GM21360 (cell line): ENCODE results near the gene GTPBP6.
"Not testable (repeated sequence)": the region's sequence is repeated elsewhere in the genome, so short reads cannot be mapped to it uniquely, and the experiment has no call there.

ENCODE experiments used
- ATAC-seq: cut with Tn5 transposase; IDR thresholded peaks from one replicate; pipeline ENCODE4 v1.9.1; 2021; ENCODE audit warnings: mild to moderate bottlenecking, moderate library complexity; ENCODE audit not compliant: unreplicated experiment

GTPBP6 gene

DNA sequence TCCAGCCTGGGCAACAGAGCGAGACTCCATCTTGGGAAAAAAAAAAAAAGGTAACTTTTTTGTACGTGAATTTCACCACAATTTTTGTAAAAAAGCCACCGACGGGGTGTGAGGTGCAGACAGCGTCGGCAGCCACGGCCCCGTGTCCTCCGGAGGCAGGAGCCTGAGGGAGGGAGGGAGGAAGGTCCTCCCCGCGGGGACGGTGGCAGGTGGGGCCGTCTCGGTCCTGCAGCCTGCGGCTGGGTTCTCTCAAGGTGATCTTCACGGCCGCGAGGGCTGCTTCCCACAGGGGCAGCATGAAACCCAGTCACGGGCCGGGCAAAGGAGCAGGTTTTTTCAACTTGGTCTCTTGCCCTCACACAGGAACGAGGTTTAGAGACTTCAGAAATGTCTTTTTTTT lies 23.5 kb downstream of the GTPBP6 start:
- ATAC-seq: no peak

DNA sequence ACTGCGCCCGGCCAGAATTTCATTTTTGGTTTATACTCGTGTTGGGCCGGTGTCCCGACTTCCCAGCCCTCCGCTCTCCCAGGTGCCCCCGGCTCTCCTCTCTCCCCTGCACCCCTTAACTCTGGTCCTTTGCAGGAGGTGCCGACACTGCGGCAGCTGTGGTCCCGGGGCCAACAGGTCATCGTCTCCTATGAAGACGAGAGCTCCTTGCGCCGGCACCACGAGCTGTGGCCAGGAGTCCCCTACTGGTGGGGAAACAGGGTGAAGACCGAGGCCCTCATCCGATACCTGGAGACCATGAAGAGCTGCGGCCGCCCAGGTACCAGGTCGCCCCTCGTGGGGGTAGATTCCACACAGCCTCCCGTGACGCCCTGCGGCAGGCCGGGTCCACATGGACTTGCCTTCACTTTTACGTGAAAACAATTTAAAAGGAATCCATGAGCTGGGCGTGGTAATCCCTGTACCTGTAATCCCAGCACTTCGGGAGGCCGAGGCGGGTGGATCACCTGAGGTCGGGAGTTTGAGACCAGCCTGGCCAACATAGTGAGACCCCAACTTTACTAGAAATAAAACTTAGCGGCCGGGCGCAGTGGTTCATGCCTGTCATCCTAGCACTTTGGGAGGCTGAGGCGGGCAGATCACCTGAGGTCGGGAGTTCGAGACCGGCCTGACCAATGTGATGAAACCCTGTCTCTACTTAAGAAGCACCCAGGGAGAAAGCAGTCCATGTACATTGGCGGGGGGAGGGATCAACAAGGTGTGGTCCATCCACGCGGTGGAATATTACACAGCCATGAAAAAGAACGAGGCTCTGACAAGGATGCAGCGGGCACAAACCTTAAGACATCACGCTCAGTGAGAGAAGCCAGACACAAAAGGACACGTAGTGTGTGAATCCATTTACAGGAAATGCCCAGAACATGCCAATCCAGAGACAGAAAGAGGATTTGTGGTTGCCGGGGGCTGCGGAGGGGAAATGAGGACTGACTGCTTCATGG lies 25.4 kb downstream of the GTPBP6 start:
- ATAC-seq: no peak

DNA sequence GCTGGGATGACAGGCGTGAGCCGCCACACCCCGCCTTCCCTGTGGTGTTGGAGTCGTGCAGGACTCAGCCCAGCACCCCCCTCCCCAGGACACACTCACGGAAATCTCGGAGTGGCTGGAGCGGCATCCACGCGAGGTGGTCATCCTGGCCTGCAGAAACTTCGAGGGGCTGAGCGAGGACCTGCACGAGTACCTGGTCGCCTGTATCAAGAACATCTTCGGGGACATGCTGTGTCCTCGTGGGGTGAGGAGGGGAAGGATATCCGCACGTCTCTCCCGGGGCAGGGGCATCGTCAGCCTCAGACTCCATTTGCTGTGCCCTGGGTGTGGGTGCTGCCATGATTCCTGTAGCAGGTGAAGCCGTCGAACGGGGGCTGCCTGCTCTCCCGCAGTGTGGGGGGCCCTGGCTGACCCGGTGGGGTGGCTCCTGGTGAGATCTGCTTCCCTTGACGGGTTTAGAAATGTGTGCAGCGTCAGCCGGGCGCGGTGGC lies 27.1 kb downstream of the GTPBP6 start:
- ATAC-seq: no peak

DNA sequence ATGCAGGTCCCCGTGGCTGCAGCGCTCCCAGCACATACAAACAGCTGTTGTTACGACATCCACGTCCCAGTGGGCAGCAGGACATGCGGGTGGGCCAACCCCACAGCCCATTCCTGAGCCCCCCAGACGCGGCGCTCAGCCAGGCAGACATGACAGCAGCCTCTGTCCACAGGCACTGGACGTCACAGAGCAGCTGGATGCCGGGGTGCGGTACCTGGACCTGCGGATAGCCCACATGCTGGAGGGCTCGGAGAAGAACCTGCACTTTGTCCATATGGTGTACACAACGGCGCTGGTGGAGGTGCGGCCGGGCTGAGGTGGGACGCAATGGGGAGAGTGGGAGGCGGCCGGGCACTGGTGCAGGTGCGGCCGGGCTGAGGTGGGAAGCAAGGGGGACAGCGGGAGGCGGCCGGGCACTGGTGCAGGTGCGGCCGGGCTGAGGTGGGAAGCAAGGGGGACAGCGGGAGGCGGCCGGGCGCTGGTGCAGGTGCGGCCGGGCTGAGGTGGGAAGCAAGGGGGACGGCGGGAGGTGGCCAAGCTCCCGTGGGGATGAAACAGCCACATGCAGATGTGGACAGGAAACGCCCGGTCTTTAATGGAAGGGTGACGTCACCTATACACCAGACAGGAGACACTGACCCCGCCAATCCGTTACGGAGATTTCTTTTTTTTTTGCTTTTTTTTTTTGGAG lies 28.0 kb downstream of the GTPBP6 start:
- no peak for ATAC-seq

DNA sequence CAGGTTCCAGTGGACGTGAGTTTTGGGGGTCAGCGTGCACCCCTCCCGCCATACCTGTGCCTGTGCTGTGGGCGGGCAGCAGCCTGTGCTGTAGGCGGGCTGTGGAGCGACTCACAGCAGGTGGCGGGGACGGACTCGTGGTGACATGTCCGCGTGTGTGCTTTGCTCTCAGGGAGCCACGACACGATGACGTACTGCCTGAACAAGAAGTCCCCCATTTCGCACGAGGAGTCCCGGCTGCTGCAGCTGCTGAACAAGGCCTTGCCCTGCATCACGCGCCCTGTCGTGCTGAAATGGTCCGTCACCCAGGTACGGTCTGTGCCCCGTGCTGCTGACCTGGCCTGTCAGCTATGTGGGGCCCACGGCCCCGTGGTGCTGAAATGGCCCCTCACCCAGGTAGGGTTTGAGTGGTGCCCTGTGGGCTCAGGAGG lies 30.0 kb downstream of the GTPBP6 start:
- no peak for ATAC-seq

DNA sequence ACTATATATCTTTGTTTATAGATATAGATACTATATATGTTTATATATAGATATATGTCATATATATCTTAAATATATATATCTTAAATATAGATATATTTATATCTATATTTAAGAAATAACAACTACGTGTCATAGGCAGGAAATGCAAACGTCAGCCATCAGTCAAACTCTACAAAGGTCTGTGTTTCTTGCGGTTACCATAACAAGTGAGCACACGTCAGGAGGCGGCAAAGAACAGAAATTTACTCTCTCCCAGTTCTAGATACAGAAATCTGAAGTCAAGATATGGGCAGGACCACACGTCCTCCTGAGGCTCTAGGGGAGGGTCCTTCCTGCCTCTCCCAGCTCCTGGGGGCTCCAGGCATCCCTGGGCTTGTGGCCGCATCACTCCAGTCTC lies 30.9 kb downstream of the GTPBP6 start:
- no peak for ATAC-seq

DNA sequence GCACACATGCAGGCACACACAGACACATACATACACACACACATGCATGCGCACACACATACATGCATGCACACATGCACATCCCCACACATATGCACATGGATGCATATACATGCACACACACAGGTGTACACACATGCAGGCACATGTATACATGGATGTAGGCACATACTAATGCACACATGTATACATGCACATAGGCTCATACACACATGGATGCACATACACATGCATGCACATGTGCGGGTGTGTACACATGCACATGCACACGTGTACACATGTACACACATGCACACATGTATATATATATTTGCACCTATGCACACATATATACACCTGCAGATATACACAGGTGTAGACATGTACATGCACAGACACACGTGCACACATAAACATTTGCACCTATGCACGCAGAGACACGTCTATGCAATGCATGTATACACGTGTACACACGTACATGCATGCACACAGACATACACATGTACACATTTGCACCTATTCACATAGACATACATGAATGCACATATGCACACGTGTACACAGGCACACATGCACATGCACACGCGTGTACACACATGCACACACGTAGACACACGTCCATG lies 33.4 kb downstream of the GTPBP6 start:
- ATAC-seq: no peak

DNA sequence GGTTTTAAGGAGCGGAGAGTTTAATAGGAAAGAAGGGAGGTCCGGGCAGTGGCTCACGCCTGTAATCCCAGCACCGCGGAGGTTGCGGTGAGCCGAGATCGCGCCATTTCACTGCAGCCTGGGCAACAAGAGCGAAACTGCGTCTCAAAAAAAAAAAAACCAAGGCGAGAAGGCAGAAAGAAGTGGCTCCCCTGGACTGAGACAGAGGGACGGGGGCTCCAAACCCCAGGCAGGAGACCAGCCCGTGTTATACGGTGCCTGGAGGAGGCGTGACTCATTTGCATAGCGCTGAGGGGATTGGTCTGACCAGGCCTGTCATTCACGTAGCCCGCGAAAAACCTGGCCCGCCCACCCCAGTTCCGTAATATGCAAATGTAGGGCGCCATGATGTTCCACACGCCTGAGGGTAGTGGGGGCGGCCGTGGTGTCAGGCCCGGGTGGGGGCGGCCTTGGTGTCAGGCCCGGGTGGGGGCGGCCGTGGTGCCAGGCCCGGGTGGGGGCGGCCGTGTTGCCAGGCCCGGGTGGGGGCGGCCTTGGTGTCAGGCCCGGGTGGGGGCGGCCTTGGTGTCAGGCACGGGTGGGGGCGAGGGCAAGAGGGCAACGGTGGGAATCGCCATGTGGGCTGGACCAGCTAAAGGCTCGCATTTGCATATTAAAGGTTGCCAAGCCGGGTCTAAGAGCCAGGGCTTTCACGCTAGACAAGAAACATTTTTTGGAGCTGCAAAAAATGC lies 35.3 kb downstream of the GTPBP6 start:
- ATAC-seq: peak; percentile 100

DNA sequence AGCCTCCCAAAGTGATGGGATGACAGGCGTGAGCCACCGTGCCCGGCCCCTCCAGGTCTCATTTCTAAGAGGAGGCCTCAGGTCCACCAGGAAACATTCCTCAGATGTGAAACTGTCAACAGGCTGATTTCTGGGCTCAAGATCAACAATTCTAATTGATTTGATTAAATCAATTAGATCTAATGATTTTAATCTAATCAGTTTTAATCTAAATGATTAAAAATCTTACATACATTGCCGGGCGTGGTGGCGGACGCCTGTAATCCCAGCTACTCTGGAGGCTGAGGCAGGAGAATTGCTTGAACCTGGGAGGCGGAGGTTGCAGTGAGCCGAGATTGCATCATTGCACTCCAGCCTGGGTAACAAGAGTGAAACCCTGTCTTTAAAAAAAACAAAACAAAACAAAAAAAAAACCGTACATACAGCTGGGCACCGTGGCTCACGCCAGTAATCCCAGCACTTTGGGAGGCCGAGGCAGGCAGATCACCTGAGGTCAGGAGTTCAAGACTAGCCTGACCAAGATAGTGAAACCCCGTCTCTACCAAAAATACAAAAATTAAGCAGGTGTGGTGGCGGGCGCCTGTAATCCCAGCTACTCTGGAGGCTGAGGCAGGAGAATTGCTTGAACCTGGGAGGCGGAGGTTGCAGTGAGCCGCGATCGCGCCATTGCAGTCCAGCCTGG lies 36.5 kb downstream of the GTPBP6 start:
- not testable (repeated sequence) for ATAC-seq

DNA sequence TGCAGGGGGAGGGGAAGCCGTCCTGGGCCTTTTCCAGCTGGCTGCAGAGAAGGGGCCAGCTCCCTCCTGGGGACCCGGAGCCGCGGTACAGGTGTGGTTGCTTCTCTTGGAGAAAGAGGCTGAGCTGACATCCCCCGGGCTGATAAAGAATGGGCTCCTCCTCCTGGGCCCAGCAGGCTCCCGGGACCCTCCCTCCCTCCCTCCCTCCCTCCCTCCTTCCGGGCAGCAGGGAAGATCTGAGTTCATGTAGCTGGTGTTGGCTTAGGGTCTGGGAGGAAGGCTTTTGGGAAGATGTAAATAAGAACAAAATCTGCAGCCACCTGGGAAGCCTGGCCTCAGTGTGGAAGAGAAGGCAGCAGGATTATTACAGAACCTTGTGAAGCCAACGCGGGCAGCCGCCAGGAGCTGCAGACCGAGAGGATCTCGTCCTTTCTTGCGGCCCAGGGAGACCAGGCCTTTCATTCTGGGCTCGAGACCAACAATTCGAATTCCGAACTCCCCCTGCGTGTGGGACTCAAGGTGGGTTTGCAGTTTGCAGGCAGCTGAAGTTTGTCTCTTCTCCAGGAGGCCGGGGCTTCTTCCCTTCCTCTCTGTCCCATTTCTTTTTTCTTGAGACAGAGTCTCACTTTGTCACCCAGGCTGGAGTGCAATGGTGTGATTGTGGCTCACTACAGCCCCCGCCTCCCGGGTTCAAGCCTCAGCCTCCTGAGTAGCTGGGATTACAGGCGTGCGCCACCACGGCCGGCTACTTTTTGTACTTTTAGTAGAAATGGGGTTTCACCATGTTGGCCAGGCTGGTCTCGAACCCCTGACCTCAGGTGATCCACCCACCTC lies 37.2 kb downstream of the GTPBP6 start, which contains the start of gene PLCXD1:
Gene PLCXD1 (plus strand): TSS at position 216 of the 834 bp plus-strand sequence. CDS start 2,807 bp downstream, outside the sequence.
- ATAC-seq: no peak

DNA sequence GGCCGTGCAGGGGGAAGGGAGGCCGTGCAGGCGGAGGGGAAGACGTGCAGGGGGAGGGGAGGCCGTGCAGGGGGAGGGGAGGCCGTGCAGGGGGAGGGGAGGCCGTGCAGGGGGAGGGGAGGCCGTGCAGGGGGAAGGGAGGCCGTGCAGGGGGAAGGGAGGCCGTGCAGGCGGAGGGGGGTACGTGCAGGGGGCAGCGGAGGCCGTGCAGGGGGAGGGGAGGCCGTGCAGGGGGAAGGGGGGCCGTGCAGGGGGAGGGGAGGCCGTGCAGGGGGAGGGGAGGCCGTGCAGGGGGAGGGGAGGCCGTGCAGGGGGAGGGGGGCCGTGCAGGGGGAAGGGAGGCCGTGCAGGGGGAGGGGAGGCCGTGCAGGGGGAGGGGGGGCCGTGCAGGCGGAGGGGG lies 37.9 kb downstream of the GTPBP6 start:
- not testable (repeated sequence) for ATAC-seq

DNA sequence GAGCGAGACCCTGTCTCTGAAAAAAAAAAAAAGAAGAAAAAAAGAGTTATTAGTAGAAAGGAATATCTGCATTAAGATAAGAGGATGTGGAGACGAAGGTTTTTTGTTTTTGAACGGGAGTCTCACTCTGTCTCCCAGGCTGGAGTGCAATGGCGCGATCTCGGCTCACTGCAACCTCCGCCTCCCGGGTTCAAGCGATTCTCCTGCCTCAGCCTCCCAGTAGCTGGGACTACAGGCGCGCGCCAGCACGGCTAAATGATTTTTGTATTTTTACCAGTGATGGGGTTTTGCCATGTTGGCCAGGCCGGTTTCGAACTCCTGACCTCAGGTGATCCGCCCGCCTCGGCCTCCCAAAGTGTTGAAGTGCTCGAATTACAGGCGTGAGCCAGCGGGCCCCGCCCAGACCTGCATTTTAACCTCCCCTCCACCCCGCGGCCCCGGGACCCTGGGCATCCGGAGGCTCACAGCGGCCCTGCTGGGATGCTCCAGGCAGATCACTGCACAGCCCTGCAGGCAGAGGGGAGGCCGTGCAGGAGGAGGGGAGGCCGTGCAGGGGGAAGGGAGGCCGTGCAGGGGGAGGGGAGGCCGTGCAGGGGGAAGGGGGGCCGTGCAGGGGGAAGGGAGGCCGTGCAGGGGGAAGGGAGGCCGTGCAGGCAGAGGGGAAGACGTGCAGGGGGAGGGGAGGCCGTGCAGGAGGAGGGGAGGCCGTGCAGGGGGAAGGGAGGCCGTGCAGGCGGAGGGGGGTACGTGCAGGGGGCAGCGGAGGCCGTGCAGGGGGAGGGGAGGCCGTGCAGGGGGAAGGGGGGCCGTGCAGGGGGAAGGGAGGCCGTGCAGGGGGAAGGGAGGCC lies 38.6 kb downstream of the GTPBP6 start:
- not testable (repeated sequence) for ATAC-seq

DNA sequence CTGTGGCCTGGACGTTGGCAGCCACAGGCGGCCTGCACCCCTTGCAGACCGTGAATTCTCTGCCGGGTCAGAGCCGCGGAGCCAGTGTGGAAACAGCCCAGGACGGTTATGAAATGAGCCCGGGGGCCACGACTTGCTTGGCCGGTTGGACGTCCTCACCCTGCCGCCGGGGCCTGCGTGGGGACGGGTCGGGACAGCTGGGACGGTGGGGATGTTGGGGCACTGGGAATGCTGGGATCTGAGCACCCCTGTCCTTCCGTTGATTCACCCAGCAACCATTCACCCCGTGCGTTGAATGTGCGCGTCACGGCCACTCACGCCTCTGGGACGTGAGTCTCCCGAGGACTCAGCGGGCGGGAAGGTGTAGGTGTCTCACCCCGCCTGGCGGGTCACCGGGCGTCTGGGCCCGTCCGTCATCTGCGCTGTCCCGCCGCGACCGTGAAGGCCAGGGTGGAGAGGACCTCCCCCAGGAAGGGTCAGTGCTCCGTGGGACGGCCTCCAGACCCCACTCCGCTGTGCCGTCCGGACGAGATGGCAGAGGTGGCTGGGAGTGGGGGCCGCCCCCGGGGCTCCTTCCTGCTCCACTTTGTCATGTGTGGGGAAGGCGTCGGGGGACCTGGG lies 41.9 kb downstream of the GTPBP6 start:
- peak; percentile 51 for ATAC-seq

DNA sequence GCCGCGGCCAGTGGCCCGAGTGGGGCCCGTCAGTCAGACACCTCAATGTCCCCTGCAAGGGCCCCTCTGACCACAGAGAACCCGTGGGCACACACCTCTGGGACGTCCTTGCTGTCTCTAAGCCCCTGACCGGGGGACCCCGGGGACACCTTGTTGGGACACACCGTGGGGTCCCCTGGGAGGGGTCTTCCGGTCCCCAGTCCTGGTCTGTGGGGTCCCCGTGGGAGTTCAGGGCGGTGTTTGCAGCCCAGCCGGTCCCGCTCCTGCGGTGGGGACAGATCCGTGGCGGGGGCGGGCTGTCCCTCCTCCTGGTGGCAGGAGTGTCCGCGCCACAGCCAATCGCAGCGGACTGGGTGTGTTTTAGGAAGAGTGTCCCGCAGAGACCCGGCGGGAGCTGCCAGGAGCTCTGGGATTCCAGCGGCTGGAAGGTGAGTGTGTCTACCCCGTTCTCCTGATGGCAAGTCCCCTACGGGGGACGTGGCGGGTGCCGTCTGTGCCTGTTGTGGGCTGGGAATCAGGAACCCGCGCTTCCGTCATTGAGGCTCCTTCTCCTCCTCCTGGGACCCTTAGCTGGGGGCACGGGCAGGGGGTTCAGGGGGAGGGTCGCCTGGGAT lies 42.5 kb downstream of the GTPBP6 start:
- peak; percentile 55 for ATAC-seq

DNA sequence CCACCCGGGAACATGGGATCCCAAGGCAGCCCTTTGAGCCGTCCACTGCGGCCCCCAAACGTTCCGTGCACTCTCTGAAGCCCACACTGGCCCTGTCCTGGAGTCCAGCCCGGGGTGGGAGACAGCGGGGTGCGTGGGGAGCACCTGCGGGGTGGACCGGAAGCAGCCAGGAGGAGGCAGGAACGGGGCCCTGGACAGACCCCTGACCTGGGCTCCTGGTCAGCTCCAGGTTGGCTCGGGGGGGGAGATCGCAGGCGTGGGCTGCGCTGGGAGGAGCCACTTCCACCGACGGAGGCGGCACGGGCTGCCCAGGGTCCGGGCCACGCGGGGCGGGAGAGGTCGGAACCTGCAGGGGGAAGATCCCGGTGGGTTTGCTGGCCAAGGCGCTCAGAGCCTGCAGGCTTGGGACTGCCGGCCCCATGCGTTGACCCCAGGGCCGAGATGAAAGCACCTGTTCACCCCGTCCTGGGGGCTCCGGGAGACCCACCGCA lies 43.1 kb downstream of the GTPBP6 start:
- ATAC-seq: no peak

DNA sequence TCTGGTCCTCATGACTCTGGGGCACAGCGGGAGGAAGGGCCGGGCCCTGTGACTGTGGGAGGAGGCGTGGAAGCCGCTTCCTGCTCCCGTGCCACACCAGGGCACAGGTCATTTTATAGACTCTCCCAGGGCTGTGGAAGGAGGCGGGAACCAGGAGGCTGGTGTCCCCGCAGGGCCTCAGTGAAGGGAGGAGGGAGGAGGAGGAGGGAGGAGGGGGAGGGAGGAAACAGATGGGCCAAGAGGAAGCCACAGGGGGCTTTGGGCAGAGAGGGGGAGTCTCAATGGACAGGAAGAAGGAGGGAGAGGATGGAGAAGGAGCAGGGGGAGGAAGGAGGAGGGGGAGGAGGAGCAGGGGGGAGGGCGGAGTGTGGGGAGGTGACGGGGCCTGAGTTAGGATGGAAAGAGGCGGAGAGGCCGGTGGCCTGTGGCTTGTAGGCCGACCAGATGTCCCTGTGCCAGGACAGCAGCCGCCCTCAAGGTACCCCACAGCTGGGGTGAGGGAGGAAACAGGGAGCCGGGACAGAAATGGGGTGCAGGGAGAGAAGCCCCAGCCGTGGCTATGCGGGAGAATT lies 43.6 kb downstream of the GTPBP6 start:
- ATAC-seq: no peak

DNA sequence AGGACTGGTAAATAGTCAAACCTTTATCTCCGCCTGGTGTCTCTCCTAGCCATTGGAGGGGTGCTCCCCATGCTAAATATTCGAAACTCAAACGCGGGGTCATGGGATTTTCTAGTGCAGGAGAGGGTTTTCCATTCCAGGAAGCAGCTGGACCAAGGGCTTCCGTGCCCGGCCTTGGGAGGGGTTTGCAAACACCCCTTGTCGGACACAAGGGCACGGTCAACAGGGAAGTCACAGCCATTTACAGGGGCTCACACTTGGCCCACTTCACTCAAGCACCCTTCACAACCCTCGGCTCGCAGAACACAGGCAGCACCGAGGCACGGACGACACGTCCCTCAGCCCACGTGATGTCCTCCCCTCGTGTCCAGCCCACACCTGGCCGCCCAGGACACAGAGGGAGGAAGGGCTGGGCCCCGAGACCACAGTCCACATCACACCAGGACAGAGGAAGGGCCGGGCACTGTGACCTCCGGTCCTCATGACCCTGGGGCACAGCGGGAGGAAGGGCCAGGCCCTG lies 47.7 kb downstream of the GTPBP6 start:
- ATAC-seq: no peak
